ENCODE measurements around the gene IL1RAPL1. TPM values are rescaled to one million over a fixed set of nuclear protein-coding genes. Genes with fewer than 3 reads are reported as not detected.
"Not testable (repeated sequence)": the region's sequence is repeated elsewhere in the genome, so short reads cannot be mapped to it uniquely, and the experiment has no call there.

IL1RAPL1 gene
- total RNA-seq, 4 donors from 2014 or later, result 0.78 TPM; not detected in 3

DNA sequence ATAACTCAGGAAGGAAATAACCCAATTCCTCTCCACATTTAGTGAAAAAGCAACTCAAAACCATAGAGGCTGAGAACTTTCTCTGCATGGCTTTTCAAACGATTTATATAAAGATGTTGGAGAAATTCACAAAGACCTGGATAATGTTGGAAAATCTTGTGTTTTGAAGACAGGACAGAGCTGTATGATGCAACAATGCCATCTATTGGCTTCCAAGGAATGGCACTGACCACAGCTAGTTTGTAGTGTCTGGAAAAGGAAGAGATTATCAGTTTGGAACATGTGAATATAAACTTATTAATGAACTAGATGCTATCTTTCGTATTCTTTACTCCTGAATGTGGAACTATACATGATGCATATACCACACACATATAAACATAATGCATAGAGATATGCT lies 503.6 kb downstream of the IL1RAPL1 start:
- H3K9me3 ChIP-seq, result no peaks in the 10 kb centered on the region
- no peaks in the 10 kb centered on the region for H3K36me3 ChIP-seq
- DNase-seq, result no peak
- TF ChIP-seq POLR2A (IDR thresholded peaks at IDR 0.05) (no peak), CTCF (IDR thresholded peaks at IDR 0.05) (peak in 3 of 6 experiments; percentile 20 to 44 (median 20))
- no peaks in the 10 kb centered on the region for H3K4me1 ChIP-seq
- intact Hi-C loops (cut with DNase I), result no loop called here
- H3K27ac ChIP-seq, result no peak overlapping the region
- H3K4me3 ChIP-seq (replicated peaks in 1 of 3), result no peak overlapping the region
- WGBS, 2 donors, result 34 to 45% methylated on average over 2 of the region's 2 CpGs
- H3K27me3 ChIP-seq, result no peaks in the 10 kb centered on the region

GRCh38 chrX:29107231-29107630 lies 520.0 kb downstream of the IL1RAPL1 start:
- Histone ChIP-seq H3K4me1 (no peaks in the 10 kb centered on the region), H3K4me3 (replicated peaks in 1 of 3) (no peak overlapping the region), H3K27ac (no peak overlapping the region), H3K27me3 (no peaks in the 10 kb centered on the region), H3K36me3 (no peaks in the 10 kb centered on the region), H3K9me3 (no peaks in the 10 kb centered on the region)
- DNase-seq, result no peak
- WGBS, 2 donors, result 70 to 86% methylated on average over 1 of the region's 1 CpG
- intact Hi-C loops (cut with DNase I), result no loop called here
- TF ChIP-seq POLR2A (IDR thresholded peaks at IDR 0.05), result no peak
- TF ChIP-seq CTCF (IDR thresholded peaks at IDR 0.05), result no peak

DNA sequence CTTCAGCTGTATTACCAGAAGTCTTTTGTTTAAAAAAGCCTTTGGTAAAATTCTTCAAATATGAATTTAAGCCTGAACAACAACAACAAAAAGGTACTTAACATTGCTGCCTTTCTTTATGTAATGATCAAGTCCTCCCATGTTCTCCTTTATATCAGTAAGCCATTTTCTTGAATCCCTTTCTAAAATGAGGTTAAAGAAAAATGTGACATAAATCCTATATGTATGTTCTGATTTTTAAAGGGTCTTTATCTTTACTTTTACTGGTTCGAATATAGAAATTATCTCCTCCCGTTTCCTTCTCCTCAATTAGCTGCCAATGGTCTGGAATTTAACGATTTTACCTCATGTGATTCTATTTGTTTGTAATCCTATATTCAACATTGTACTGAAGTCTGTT lies 522.8 kb downstream of the IL1RAPL1 start:
- Histone ChIP-seq H3K27ac (no peak overlapping the region), H3K9me3 (no peaks in the 10 kb centered on the region), H3K4me3 (replicated peaks in 1 of 3) (no peak overlapping the region), H3K4me1 (no peaks in the 10 kb centered on the region), H3K27me3 (no peaks in the 10 kb centered on the region), H3K36me3 (no peaks in the 10 kb centered on the region)
- no peak for DNase-seq
- intact Hi-C loops (cut with DNase I), result no loop called here
- 82 to 95% methylated on average over 3 of the region's 3 CpGs for WGBS, 2 donors
- TF ChIP-seq CTCF (IDR thresholded peaks at IDR 0.05) (no peak), POLR2A (IDR thresholded peaks at IDR 0.05) (no peak)

DNA sequence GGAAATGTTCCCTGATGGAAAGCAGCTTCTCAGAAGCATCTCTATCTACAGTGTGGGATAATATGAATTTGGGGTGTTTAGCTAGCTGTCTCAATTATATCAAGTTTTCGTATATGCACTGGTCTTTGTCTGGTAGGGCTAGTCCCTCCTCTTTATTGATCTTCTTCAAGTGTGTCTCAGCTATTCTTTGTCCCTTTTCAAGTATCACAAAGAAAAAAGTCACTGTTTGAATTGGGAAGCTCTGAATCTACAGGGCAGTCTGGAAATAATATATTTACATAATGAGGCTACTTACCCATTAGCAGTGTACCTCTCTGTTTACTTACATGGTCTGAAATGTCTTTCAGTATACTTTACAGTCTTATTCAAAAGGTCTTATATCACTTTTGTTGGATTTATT lies 526.0 kb downstream of the IL1RAPL1 start:
- intact Hi-C loops (cut with DNase I), result no loop called here

GRCh38 chrX:29122817-29123216 lies 535.6 kb downstream of the IL1RAPL1 start:
- H3K4me1 ChIP-seq; H3K27me3 ChIP-seq; H3K4me3 ChIP-seq (replicated peaks in 1 of 3); H3K9me3 ChIP-seq; H3K27ac ChIP-seq; H3K36me3 ChIP-seq; intact Hi-C loops (cut with DNase I); DNase-seq: not testable (repeated sequence)
- WGBS, 2 donors, result 45 to 72% methylated on average over 2 of the region's 2 CpGs

More for the DNA sequence above, 526.0 kb downstream of the IL1RAPL1 start:
- Histone ChIP-seq H3K9me3 (no peaks in the 10 kb centered on the region), H3K4me1 (no peaks in the 10 kb centered on the region), H3K36me3 (no peaks in the 10 kb centered on the region), H3K4me3 (replicated peaks in 1 of 3) (no peak overlapping the region), H3K27me3 (no peaks in the 10 kb centered on the region), H3K27ac (no peak overlapping the region)
- TF ChIP-seq POLR2A (IDR thresholded peaks at IDR 0.05), result no peak
- TF ChIP-seq CTCF (IDR thresholded peaks at IDR 0.05), result no peak
- 67 to 81% methylated on average over 1 of the region's 1 CpG for WGBS, 2 donors
- no peak for DNase-seq

GRCh38 chrX:29130905-29131304 lies 543.7 kb downstream of the IL1RAPL1 start:
- intact Hi-C loops (cut with DNase I), result no loop called here
- 52 to 94% methylated on average over 4 of the region's 4 CpGs for WGBS, 2 donors
- no peak for DNase-seq

More at GRCh38 chrX:29130905-29131304, 543.7 kb downstream of the IL1RAPL1 start:
- Histone ChIP-seq H3K36me3 (no peaks in the 10 kb centered on the region), H3K9me3 (no peaks in the 10 kb centered on the region), H3K4me3 (replicated peaks in 1 of 3) (no peak overlapping the region), H3K4me1 (no peaks in the 10 kb centered on the region), H3K27ac (no peak overlapping the region), H3K27me3 (no peaks in the 10 kb centered on the region)
- TF ChIP-seq CTCF (IDR thresholded peaks at IDR 0.05), result no peak
- no peak for TF ChIP-seq POLR2A (IDR thresholded peaks at IDR 0.05)

Measured in thyroid gland (tissue), 4 donors.